ENCODE data around the gene KLK5.

KLK5 gene

DNA sequence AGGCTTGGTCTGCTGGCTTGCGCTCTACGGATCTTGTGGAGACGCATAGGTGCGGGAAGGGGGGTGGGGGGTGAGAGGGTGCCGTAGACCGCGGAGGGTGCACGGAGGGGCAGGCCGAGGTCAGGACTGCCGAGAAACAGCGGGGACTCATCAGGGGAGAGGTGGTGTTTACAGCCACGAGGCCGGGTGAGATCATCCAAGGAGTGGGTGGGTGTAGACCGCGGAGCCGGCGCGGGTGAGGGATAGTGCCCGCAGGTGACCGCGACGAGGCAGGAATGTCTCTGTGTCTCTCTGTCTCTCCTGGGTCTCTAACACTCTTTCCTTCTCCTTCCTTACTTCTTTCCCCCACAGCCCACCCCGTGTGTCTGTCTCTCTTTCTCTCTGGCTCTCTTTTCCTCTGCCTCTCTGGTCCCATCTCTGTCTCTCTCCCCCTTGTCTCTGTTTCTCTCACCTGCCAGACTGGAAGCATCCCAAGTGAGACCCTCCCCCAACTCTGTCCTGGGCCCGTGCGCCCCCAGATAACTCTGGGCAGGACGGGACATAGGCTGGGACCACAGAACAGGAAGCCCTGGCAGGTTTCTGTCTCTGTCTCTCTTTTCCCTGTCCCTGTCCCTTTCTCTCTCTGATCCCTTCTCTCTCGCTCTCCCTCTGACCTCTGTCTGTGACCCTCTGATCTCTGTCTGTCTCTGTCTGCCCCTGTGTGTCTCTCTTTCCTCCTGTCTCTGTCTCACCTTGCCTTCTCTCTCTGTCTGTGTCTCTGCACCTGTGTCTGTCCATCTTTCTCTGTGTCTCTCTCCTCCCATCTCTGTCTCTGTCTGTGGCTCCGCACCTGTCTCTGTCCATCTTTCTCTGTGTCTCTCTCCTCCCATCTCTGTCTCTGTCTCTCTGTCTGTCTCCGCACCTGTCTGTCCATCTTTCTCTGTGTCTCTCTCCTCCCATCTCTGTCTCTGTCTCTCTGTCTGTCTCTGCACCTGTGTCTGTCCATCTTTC is 39.8 kb downstream of the KLK5 start:
- TF ChIP-seq EZH2phosphoT487 (IDR thresholded peaks at IDR 0.05; ENCODE audit: low read length), result no peak
- no peak for TF ChIP-seq EZH2 (optimal IDR thresholded peaks at IDR 0.05; ENCODE audit: low read depth, low read length)
- TF ChIP-seq, protein P1, sequence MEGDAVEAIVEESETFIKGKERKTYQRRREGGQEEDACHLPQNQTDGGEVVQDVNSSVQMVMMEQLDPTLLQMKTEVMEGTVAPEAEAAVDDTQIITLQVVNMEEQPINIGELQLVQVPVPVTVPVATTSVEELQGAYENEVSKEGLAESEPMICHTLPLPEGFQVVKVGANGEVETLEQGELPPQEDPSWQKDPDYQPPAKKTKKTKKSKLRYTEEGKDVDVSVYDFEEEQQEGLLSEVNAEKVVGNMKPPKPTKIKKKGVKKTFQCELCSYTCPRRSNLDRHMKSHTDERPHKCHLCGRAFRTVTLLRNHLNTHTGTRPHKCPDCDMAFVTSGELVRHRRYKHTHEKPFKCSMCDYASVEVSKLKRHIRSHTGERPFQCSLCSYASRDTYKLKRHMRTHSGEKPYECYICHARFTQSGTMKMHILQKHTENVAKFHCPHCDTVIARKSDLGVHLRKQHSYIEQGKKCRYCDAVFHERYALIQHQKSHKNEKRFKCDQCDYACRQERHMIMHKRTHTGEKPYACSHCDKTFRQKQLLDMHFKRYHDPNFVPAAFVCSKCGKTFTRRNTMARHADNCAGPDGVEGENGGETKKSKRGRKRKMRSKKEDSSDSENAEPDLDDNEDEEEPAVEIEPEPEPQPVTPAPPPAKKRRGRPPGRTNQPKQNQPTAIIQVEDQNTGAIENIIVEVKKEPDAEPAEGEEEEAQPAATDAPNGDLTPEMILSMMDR (IDR thresholded peaks at IDR 0.05; ENCODE audit: low read length), result no peak
- H3K4me1 ChIP-seq (ENCODE audit: low read length), result no peaks in the 10 kb centered on the region
- H3K4me2 ChIP-seq (ENCODE audit: low read depth, low read length), result no peak overlapping the region
- no peak overlapping the region for H3K27ac ChIP-seq (ENCODE audit: low read length)
- no peaks in the 10 kb centered on the region for H3K36me3 ChIP-seq (replicated peaks; ENCODE audit: insufficient read depth, low read length)
- H3F3A ChIP-seq (ENCODE audit: insufficient read depth, low read length), result no peaks in the 10 kb centered on the region
- no peak overlapping the region for H3K9ac ChIP-seq (ENCODE audit: low read length)
- H2AFZ ChIP-seq (ENCODE audit: low read length), result no peak overlapping the region
- no peaks in the 10 kb centered on the region for H3K79me2 ChIP-seq (ENCODE audit: low read length)
- H3K9me2 ChIP-seq (replicated peaks; ENCODE audit: insufficient read depth, low read length), result no peaks in the 10 kb centered on the region
- no peak overlapping the region for H3K4me3 ChIP-seq (ENCODE audit: low read length)
- H4K20me1 ChIP-seq (ENCODE audit: insufficient read depth, low read length), result no peaks in the 10 kb centered on the region
- no peak for DNase-seq
- peaks cover 87% of the 10 kb centered on the region for H3K27me3 ChIP-seq (replicated peaks; ENCODE audit: insufficient read depth, low read length)
- H3K9me3 ChIP-seq (replicated peaks; ENCODE audit: insufficient read depth, low read length), result no peaks in the 10 kb centered on the region

DNA sequence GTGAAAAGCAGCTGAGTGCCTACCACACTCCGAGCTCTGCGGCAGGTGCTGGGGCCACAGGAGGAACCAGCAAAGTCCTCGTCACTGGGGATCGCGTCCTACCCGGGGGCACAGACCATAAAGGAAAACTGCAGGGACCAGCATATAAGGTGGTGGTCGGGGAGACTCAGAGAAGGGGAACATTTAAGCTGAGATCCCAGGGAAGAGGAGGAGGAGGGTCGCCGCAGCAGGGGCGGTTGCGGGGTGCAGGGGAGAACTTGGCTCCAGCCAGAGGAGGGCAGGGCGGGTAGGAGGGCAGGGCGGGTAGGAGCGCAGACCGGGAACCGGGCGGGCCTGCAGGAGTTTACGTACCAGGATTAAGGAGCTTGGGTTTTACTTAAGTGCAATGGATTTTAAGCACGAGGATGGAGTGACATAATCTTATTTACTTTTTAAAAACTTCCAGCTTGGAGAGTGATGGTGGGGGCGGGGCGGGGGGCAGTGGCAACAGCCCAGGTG is 40.7 kb downstream of the KLK5 start:
- H3F3A ChIP-seq (ENCODE audit: insufficient read depth, low read length), result no peaks in the 10 kb centered on the region
- no peak overlapping the region for H3K9ac ChIP-seq (ENCODE audit: low read length)
- H3K36me3 ChIP-seq (replicated peaks; ENCODE audit: insufficient read depth, low read length), result no peaks in the 10 kb centered on the region
- no peak overlapping the region for H3K4me3 ChIP-seq (ENCODE audit: low read length)
- no peak overlapping the region for H3K27ac ChIP-seq (ENCODE audit: low read length)
- H3K4me2 ChIP-seq (ENCODE audit: low read depth, low read length), result no peak overlapping the region
- no peak for TF ChIP-seq EZH2phosphoT487 (IDR thresholded peaks at IDR 0.05; ENCODE audit: low read length)
- TF ChIP-seq EZH2 (optimal IDR thresholded peaks at IDR 0.05; ENCODE audit: low read depth, low read length), result no peak
- TF ChIP-seq, protein P1 (IDR thresholded peaks at IDR 0.05; ENCODE audit: low read length), result no peak
- no peaks in the 10 kb centered on the region for H3K79me2 ChIP-seq (ENCODE audit: low read length)
- H4K20me1 ChIP-seq (ENCODE audit: insufficient read depth, low read length), result no peaks in the 10 kb centered on the region
- peaks cover 87% of the 10 kb centered on the region for H3K27me3 ChIP-seq (replicated peaks; ENCODE audit: insufficient read depth, low read length)
- no peaks in the 10 kb centered on the region for H3K9me3 ChIP-seq (replicated peaks; ENCODE audit: insufficient read depth, low read length)
- no peaks in the 10 kb centered on the region for H3K4me1 ChIP-seq (ENCODE audit: low read length)
- H2AFZ ChIP-seq (ENCODE audit: low read length), result no peak overlapping the region
- H3K9me2 ChIP-seq (replicated peaks; ENCODE audit: insufficient read depth, low read length), result no peaks in the 10 kb centered on the region
- no peak for DNase-seq

DNA sequence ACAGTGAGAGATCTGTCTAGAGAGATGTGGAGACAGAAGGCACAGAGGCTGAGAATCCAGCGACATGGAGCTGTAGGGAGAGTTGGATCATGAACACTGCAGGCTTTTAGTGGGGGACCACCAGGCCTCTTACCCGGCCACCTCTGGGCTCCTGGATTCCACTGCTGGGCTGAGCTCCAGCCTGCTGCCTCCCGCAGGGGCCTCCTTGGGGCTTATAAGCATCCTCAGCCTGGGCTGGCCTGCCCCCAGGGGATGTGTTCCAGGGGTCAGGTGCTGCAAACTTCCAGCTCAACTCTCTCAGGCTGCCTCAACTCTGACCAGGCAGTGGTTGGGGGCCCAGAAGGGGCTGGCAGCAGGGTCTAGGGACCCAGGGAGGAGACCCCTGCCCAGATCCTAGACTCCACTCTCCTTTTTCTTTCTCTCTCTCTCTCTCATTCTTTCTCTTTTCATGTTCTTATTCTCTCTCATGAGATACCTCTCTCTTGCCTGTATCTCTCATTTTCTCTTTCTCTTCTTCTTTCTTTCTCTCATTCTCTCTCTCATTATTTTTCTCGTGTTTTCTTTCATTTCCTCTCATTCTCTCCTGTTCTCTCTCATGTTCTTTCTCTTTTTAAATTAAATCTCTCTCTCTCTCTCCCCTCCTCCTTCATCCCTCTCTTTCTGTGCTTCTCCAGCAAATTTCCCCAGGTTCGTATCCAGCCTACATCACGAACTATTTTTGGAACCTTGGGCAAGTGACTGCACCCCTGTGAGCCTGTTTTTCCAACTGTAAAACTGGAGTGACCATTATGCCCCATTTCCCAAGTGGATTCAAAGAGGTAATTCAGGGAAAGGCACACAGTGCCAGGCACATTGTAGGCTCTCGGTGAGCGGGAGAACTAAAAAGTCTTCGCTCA is 41.4 kb downstream of the KLK5 start, which contains the start of gene KLK4:
Gene KLK4, minus strand, starts transcription at position 190 of the 896 bp plus-strand sequence. CDS start 657 bp downstream, outside the sequence.
- H3K4me1 ChIP-seq (ENCODE audit: low read length), result no peaks in the 10 kb centered on the region
- H3K9ac ChIP-seq (ENCODE audit: low read length), result no peak within 1 kb of the TSS
- H3K9me3 ChIP-seq (replicated peaks; ENCODE audit: insufficient read depth, low read length), result no peaks in the 10 kb centered on the region
- H2AFZ ChIP-seq (ENCODE audit: low read length), result no peak within 1 kb of the TSS
- H3K4me2 ChIP-seq (ENCODE audit: low read depth, low read length), result no peak within 1 kb of the TSS
- no peaks in the 10 kb centered on the region for H3F3A ChIP-seq (ENCODE audit: insufficient read depth, low read length)
- no peak within 1 kb of the TSS for H3K4me3 ChIP-seq (ENCODE audit: low read length)
- peaks cover 85% of the 10 kb centered on the region for H3K27me3 ChIP-seq (replicated peaks; ENCODE audit: insufficient read depth, low read length)
- no peak for DNase-seq
- H3K27ac ChIP-seq (ENCODE audit: low read length), result no peak within 1 kb of the TSS
- no peaks in the 10 kb centered on the region for H4K20me1 ChIP-seq (ENCODE audit: insufficient read depth, low read length)
- no peaks in the 10 kb centered on the region for H3K79me2 ChIP-seq (ENCODE audit: low read length)
- no peaks in the 10 kb centered on the region for H3K36me3 ChIP-seq (replicated peaks; ENCODE audit: insufficient read depth, low read length)
- no peaks in the 10 kb centered on the region for H3K9me2 ChIP-seq (replicated peaks; ENCODE audit: insufficient read depth, low read length)
- TF ChIP-seq, protein P1 (IDR thresholded peaks at IDR 0.05; ENCODE audit: low read length), result no peak
- no peak for TF ChIP-seq EZH2 (optimal IDR thresholded peaks at IDR 0.05; ENCODE audit: low read depth, low read length)
- TF ChIP-seq EZH2phosphoT487 (IDR thresholded peaks at IDR 0.05; ENCODE audit: low read length), result no peak

Measured in MM.1S (cell line).